GM23338 (cell line): ENCODE measurements around the gene SREBF2. TPM values are rescaled to one million over a fixed set of nuclear protein-coding genes. Genes with fewer than 3 reads are reported as not detected.

Experiments
- ATAC-seq: fragments of 200-7000 bp; cut with Tn5 transposase; 3 replicates; pipeline ENCODE4 v1.9.1; 2020
- DNase-seq: peaks from one replicate; pipeline ENCODE4 v3.0.0-alpha.2; 2015; ENCODE audit warnings: low spot score
- H2AFZ ChIP-seq: fragments of 200-600 bp; sonication (generic); 2 replicates; pipeline ENCODE4 v1.8.0; 2016; ENCODE audit warnings: antibody characterized with exemption, mild to moderate bottlenecking, moderate library complexity
- H3F3A ChIP-seq: fragments of 200-600 bp; sonication (generic); replicated peaks from 2 replicates; pipeline ENCODE4 v1.8.0; 2017; ENCODE audit warnings: antibody characterized with exemption, mixed run types, low read depth
- H3K27ac ChIP-seq: fragments of 200-600 bp; sonication (generic); 2 replicates; pipeline ENCODE4 v1.6.1; 2016; ENCODE audit warnings: low read depth
- H3K27me3 ChIP-seq: fragments of 200-600 bp; sonication (generic); 2 replicates; pipeline ENCODE4 v1.8.0; 2016; ENCODE audit warnings: mild to moderate bottlenecking, mixed run types, moderate library complexity; ENCODE audit not compliant: insufficient read depth
- H3K36me3 ChIP-seq: fragments of 200-600 bp; sonication (generic); 2 replicates; pipeline ENCODE4 v1.8.0; 2016; ENCODE audit warnings: mild to moderate bottlenecking; ENCODE audit not compliant: insufficient read depth
- H3K4me1 ChIP-seq: fragments of 200-600 bp; sonication (generic); 2 replicates; pipeline ENCODE4 v1.8.0; 2016; ENCODE audit warnings: mild to moderate bottlenecking, moderate library complexity; ENCODE audit not compliant: insufficient read depth
- H3K4me2 ChIP-seq: fragments of 200-600 bp; sonication (generic); 2 replicates; pipeline ENCODE4 v1.7.1; 2017; ENCODE audit warnings: mixed run types
- H3K4me3 ChIP-seq: fragments of 200-600 bp; sonication (generic); 2 replicates; pipeline ENCODE4 v1.6.1; 2016; ENCODE audit warnings: mixed run types
- H3K79me2 ChIP-seq: fragments of 200-600 bp; sonication (generic); replicated peaks from 2 replicates; pipeline ENCODE4 v1.8.0; 2017; ENCODE audit warnings: mild to moderate bottlenecking; ENCODE audit not compliant: insufficient read depth
- H3K9me2 ChIP-seq: fragments of 200-600 bp; sonication (generic); 2 replicates; pipeline ENCODE4 v1.8.0; 2017; ENCODE audit not compliant: insufficient read depth
- H4K20me1 ChIP-seq: fragments of 200-600 bp; sonication (generic); replicated peaks from 2 replicates; pipeline ENCODE4 v1.8.0; 2017; ENCODE audit warnings: mild to moderate bottlenecking; ENCODE audit not compliant: insufficient read depth
- H3K27ac Mint-ChIP-seq: 2 replicates; pipeline ENCODE4 v1.8.0; 2020; ENCODE audit warnings: inconsistent platforms, mild to moderate bottlenecking, moderate library complexity, mixed read lengths
- H3K27me3 Mint-ChIP-seq: 3 replicates; pipeline ENCODE4 v1.8.0; 2022; ENCODE audit warnings: low read depth, mild to moderate bottlenecking, moderate library complexity, mixed read lengths, inconsistent platforms; ENCODE audit not compliant: insufficient read depth, poor library complexity
- H3K36me3 Mint-ChIP-seq: 3 replicates; pipeline ENCODE4 v1.8.0; 2021; ENCODE audit warnings: low read depth, mild to moderate bottlenecking, inconsistent platforms, moderate library complexity, mixed read lengths
- H3K4me1 Mint-ChIP-seq: 3 replicates; pipeline ENCODE4 v1.8.0; 2020; ENCODE audit warnings: mild to moderate bottlenecking, inconsistent platforms, mixed read lengths
- H3K4me3 Mint-ChIP-seq: 3 replicates; pipeline ENCODE4 v1.8.0; 2021; ENCODE audit warnings: moderate library complexity, mild to moderate bottlenecking, inconsistent platforms, mixed read lengths
- H3K9me3 Mint-ChIP-seq: 3 replicates; pipeline ENCODE4 v1.8.0; 2020; ENCODE audit warnings: moderate library complexity, mild to moderate bottlenecking, inconsistent platforms, mixed read lengths
- CREB1 ChIP-seq: fragments of 250-450 bp; sonication (Bioruptor Pico); IDR thresholded peaks from 2 replicates; pipeline ENCODE4 v1.5.0; 2020; ENCODE audit warnings: low read depth, mild to moderate bottlenecking, moderate library complexity
- EZH2 ChIP-seq: fragments of 200-600 bp; sonication (generic); IDR thresholded peaks from one replicate; pipeline ENCODE4 v1.8.0; 2017; ENCODE audit warnings: antibody characterized with exemption, mild to moderate bottlenecking, low read depth; ENCODE audit not compliant: unreplicated experiment
- POLR2AphosphoS5 ChIP-seq: IDR thresholded peaks from 2 replicates; pipeline ENCODE4 v1.6.1; 2016; ENCODE audit warnings: antibody characterized with exemption, low read depth
- REST ChIP-seq: IDR thresholded peaks from one replicate; pipeline ENCODE4 v1.6.1; 2018; ENCODE audit warnings: antibody characterized with exemption; ENCODE audit not compliant: unreplicated experiment
- ZNF114 ChIP-seq: fragments of 250-450 bp; sonication (Bioruptor Pico); IDR thresholded peaks from 2 replicates; pipeline ENCODE4 v1.5.0; 2020; ENCODE audit warnings: mild to moderate bottlenecking, moderate library complexity
- ZNF331 ChIP-seq: fragments of 250-450 bp; sonication (Bioruptor Pico); IDR thresholded peaks from 2 replicates; pipeline ENCODE4 v1.5.0; 2020; ENCODE audit warnings: low read depth, mild to moderate bottlenecking, moderate library complexity
- polyA plus RNA-seq: library from polyadenylated mRNA; unstranded; fragments of >200 nt; fragmentation: Nextera tagmentation; extraction: Ambion mirVana; gene quantifications from 2 replicates; pipeline ENCODE4 v1.2.1, GENCODE V29; 2016
- total RNA-seq: library from RNA; depleted of rRNA; stranded (reverse); fragments of >200 nt; shearing (Covaris generic); gene quantifications from 2 replicates; pipeline ENCODE4 v1.2.3, GENCODE V29; 2014
- TF ChIP-seq, protein P1 (sequence below): fragments of 250-450 bp; sonication (Bioruptor Pico); IDR thresholded peaks from 2 replicates; pipeline ENCODE4 v1.5.0; 2020; ENCODE audit warnings: mild to moderate bottlenecking, moderate library complexity

SREBF2 gene
- total and polyA plus RNA-seq, 2 experiments from 2014 or later, result 48.7 to 163 TPM

- Histone ChIP-seq H3K4me3 (no peak overlapping the region), H3K4me1 (no peaks in the 10 kb centered on the region), H3K27me3 (no peaks in the 10 kb centered on the region), H4K20me1 (no peaks in the 10 kb centered on the region; the same call in none of the 2 replicates), H3K27ac (no peak overlapping the region), H3K4me2 (no peak overlapping the region), H3K9me2 (no peaks in the 10 kb centered on the region), H3F3A (no peaks in the 10 kb centered on the region), H3K79me2 (peaks cover 4% of the 10 kb centered on the region; the same call in 1 of the 2 replicates), H2AFZ (no peak overlapping the region), H3K36me3 (no peaks in the 10 kb centered on the region; the same call in 1 of the 2 replicates)
- H3K4me1 Mint-ChIP-seq, result no peaks in the 10 kb centered on the region
- no peaks in the 10 kb centered on the region for H3K9me3 Mint-ChIP-seq
- H3K36me3 Mint-ChIP-seq, result peaks cover 18% of the 10 kb centered on the region
- no peak for ATAC-seq
- TF ChIP-seq REST (no peak), CREB1 (CRISPR knock-in tag) (no peak)
- H3K27me3 Mint-ChIP-seq, result no peaks in the 10 kb centered on the region
- H3K27ac Mint-ChIP-seq, result no peak overlapping the region
- H3K4me3 Mint-ChIP-seq, result no peak overlapping the region
- DNase-seq, result no peak
Observed at GRCh38 chr22:41813726-41814410, 19.0 kb upstream of the SREBF2 start.

GRCh38 chr22:41815716-41816115 is 17.2 kb upstream of the SREBF2 start:
- H3K27ac Mint-ChIP-seq, result no peak overlapping the region
- ATAC-seq, result no peak
- peaks cover 8% of the 10 kb centered on the region; the same call in 2 of the 3 replicates for H3K36me3 Mint-ChIP-seq
- TF ChIP-seq, protein P1, sequence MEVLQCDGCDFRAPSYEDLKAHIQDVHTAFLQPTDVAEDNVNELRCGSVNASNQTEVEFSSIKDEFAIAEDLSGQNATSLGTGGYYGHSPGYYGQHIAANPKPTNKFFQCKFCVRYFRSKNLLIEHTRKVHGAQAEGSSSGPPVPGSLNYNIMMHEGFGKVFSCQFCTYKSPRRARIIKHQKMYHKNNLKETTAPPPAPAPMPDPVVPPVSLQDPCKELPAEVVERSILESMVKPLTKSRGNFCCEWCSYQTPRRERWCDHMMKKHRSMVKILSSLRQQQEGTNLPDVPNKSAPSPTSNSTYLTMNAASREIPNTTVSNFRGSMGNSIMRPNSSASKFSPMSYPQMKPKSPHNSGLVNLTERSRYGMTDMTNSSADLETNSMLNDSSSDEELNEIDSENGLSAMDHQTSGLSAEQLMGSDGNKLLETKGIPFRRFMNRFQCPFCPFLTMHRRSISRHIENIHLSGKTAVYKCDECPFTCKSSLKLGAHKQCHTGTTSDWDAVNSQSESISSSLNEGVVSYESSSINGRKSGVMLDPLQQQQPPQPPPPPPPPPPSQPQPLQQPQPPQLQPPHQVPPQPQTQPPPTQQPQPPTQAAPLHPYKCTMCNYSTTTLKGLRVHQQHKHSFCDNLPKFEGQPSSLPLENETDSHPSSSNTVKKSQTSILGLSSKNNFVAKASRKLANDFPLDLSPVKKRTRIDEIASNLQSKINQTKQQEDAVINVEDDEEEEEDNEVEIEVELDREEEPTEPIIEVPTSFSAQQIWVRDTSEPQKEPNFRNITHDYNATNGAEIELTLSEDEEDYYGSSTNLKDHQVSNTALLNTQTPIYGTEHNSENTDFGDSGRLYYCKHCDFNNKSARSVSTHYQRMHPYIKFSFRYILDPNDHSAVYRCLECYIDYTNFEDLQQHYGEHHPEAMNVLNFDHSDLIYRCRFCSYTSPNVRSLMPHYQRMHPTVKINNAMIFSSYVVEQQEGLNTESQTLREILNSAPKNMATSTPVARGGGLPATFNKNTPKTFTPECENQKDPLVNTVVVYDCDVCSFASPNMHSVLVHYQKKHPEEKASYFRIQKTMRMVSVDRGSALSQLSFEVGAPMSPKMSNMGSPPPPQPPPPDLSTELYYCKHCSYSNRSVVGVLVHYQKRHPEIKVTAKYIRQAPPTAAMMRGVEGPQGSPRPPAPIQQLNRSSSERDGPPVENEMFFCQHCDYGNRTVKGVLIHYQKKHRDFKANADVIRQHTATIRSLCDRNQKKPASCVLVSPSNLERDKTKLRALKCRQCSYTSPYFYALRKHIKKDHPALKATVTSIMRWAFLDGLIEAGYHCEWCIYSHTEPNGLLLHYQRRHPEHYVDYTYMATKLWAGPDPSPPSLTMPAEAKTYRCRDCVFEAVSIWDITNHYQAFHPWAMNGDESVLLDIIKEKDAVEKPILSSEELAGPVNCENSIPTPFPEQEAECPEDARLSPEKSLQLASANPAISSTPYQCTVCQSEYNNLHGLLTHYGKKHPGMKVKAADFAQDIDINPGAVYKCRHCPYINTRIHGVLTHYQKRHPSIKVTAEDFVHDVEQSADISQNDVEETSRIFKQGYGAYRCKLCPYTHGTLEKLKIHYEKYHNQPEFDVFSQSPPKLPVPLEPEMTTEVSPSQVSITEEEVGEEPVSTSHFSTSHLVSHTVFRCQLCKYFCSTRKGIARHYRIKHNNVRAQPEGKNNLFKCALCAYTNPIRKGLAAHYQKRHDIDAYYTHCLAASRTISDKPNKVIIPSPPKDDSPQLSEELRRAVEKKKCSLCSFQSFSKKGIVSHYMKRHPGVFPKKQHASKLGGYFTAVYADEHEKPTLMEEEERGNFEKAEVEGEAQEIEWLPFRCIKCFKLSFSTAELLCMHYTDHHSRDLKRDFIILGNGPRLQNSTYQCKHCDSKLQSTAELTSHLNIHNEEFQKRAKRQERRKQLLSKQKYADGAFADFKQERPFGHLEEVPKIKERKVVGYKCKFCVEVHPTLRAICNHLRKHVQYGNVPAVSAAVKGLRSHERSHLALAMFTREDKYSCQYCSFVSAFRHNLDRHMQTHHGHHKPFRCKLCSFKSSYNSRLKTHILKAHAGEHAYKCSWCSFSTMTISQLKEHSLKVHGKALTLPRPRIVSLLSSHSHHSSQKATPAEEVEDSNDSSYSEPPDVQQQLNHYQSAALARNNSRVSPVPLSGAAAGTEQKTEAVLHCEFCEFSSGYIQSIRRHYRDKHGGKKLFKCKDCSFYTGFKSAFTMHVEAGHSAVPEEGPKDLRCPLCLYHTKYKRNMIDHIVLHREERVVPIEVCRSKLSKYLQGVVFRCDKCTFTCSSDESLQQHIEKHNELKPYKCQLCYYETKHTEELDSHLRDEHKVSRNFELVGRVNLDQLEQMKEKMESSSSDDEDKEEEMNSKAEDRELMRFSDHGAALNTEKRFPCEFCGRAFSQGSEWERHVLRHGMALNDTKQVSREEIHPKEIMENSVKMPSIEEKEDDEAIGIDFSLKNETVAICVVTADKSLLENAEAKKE (CRISPR knock-in tag), result no peak
- TF ChIP-seq ZNF331 (CRISPR knock-in tag) (no peak), REST (no peak), EZH2 (no peak), POLR2AphosphoS5 (no peak), CREB1 (CRISPR knock-in tag) (no peak), ZNF114 (CRISPR knock-in tag) (no peak)

More at GRCh38 chr22:41815716-41816115, 17.2 kb upstream of the SREBF2 start:
- H3K27me3 Mint-ChIP-seq, result no peaks in the 10 kb centered on the region
- Histone ChIP-seq H3K27me3 (no peaks in the 10 kb centered on the region), H3K36me3 (no peaks in the 10 kb centered on the region; the same call in 1 of the 2 replicates), H3K9me2 (no peaks in the 10 kb centered on the region), H3K4me1 (no peaks in the 10 kb centered on the region), H3K79me2 (no peaks in the 10 kb centered on the region), H2AFZ (no peak overlapping the region), H3K4me3 (no peak overlapping the region), H3K4me2 (no peak overlapping the region), H3F3A (no peaks in the 10 kb centered on the region), H4K20me1 (no peaks in the 10 kb centered on the region; the same call in 1 of the 2 replicates), H3K27ac (no peak overlapping the region)
- H3K9me3 Mint-ChIP-seq, result no peaks in the 10 kb centered on the region
- 0 out of 3 replicates have a peak, but pooled peaks cover under 1% of the 10 kb centered on the region for H3K4me1 Mint-ChIP-seq
- no peak for DNase-seq
- H3K4me3 Mint-ChIP-seq, result no peak overlapping the region
